Fibroblast of skin of scalp (primary cell): ENCODE data around the gene SPOCD1.

Experiments used
- DNase-seq: peaks from one replicate; pipeline ENCODE4 v3.0.0-alpha.2; 2013

Gene SPOCD1

GRCh38 chr1:31754397-31754796 is 61.4 kb downstream of the SPOCD1 start:
- DNase-seq = no peak

DNA sequence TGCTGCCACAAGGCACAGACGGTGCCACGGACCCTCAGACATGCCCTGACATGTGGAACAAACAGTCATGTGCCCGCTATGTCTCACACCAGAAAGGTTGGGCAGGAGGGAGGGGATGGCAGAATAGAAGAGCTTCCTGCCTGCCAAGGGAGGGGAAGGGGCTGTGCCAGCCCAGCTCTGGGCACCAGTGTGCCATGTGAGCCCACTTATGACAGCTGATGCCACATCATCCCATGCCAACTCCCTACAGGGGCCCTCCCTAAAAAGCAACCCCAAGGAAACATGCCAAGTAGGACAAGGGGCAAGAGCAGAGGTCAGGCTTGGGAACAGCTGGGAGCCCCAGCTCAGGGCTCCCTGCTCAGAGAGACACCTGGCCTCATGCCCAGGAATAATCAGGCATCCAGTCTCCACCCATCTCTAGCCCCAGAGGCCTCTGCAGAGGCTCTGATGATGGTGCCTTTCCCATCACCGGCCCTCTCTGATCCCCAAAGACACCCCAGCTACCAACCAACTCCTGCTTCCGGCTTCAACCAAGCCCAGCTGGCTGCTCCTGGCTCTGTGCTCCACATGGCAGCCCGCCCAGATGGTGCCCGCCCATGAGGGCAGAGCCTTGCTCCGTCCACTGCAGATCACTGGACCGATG is 62.0 kb downstream of the SPOCD1 start:
- no peak for DNase-seq

DNA sequence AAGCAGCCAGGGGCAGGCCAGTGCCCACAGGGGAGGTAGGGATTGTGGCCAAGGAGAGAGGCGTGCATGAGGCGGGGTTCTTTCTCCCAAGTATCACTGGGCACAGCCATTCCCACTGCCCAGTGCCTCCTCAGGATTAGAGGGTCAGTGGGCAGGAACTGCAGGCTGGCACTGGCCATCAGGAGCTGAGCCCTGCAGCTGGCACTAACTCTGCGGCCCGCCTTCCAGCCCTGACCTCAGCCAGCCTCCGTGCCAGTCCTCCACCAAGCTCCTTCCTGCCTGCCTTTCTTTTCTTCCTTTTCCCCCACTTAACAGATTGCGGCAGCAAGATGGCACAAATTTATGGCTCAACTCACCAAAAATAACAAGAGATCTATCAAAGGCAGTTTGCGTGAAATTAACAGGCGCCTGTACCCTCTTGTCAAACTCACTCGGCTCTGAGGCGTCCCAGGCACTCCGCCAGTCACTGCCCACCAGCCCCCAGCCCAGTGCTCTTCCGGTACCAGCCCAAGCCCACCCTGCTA is 62.8 kb downstream of the SPOCD1 start:
- DNase-seq = no peak

- DNase-seq = no peak
Measured at GRCh38 chr1:31752258-31752657, 63.6 kb downstream of the SPOCD1 start.

- DNase-seq = no peak
Measured at GRCh38 chr1:31751822-31752241, 64.0 kb downstream of the SPOCD1 start.

GRCh38 chr1:31750858-31751510 is 64.8 kb downstream of the SPOCD1 start:
- peak; percentile 68 for DNase-seq

- no peak for DNase-seq
Measured at GRCh38 chr1:31749785-31750735, 65.8 kb downstream of the SPOCD1 start.

DNA sequence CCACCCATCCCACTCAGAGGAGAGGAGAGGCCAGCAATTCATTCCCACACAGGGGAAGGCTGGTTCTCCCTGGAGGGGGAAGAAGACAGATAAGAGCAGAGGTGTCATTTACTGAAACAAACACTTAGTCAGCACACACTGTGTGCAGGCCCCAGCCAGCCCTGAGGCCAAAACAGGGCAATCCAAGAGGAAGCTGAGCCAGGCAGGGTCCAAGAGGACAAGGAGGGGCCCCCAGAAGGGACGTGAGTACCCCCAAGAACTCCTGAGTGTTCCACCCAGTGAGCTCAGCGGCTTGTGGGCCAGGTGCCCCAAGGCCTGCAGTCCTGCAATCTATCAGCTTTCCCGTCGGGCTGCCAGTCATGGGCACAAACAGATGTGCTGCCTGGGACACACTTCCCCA is 67.5 kb downstream of the SPOCD1 start:
- no peak for DNase-seq

- DNase-seq = no peak
Measured at GRCh38 chr1:31747304-31747703, 68.5 kb downstream of the SPOCD1 start.

- DNase-seq = no peak
Measured at GRCh38 chr1:31746687-31747086, 69.1 kb downstream of the SPOCD1 start.

DNA sequence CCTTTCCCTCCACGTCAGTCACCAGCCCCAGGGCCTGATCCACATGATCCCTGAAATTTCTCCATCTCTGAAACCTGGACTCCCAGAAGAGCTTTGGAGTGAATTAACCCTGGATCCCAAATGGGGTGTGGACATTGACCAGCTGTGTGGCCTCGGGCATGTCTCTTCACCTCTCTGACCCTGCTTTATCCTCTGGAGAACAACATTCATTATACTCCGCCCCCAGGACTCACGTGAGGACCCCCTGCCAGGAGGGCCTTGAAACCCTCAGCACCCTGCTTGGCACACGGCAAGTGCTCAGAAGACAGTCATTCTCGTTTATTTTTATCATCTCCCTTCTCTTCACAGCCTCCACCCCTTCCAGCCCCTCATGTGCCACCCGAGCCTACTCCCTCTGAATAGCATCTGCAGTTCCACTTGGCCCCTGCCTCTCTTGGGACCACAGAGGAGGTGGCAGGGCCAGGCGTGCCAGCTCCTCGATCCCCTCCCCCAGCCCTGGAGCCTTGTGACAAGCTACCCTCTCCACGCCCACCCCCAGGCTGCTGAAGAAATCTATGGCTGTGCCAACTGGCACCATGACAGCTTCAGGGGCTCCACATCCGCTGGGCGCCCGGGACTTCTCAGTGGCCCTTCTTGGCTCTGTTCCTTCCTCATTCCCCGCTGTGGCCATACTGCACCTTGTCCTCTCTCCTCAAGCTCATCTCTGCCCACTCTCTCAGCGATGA is 69.7 kb downstream of the SPOCD1 start:
- DNase-seq = no peak

DNA sequence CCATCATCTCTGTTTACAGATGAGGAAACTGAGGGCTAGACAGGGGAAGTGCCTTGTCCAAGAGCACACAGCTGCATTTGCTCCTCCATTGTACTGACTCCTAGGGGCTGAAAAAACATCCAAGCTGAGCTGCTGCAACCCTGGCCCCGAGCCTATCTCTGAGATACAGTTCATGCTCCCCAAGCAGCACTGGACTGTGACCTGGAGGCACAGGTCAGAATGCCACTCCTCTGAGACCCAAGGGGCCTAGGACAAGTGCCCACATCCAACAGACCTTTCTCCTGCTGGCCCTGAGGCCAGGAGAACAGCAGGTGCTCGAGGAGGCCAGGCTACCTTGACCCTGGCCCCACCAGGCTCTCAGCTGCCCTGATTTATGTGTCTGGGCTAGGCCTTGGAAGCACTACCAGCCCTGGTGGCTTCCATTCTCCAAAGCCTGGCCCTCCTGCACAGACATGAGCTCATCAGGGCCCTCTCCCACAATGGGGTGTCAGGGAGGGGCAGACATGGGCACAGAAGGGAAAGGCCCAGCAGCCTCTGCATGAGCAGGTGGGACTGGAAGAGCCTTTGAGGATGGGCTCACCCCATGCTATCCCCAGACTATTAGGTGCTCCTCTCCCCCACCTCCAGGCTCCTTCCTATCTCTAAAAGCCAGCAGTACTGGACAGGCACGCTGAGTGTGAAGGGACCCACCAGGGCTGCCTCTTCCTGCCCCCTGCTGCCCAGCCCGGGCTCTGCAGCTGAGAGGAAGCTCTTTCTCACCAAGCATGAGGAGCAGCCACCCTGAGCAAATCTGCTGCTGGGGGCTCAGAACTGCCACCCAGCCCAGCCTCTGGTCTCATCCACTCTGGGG is 70.5 kb downstream of the SPOCD1 start:
- peak; percentile 67 for DNase-seq

DNA sequence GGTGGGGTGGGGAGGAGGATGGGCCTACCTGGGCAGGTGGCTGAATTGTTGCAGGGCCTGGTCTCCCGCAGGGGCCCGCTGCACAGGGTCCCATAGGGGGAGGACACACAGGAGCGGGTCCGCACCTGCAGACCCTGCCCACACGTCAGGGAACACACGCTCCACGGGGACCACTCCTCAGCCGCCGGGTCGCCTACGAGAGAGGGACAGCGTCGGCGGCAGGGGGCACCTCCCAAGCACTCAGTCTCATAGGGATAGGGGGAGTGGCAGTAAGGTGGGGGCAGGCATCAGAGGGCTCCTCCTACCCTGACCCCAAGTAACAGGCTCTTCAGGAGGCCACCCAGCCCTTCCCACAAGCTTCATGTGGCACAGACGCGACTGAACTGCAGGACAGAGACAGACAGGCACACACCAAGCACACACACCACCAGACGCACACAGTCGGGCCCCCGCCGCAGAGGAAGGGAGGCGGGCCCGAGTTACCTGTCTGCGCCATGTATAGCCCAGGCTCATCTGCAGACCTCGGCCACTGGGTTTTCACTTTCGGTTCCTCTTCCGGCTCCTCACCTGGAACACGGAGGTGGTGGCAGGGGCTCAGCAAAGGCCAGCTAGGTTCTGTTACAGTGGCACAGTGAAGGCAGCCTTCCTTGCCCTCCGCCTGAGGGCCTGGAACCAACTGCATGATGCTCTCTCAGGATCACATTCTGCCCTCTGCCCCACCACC is 71.5 kb downstream of the SPOCD1 start:
- no peak for DNase-seq

- DNase-seq = no peak
Measured at GRCh38 chr1:31742462-31743212, 73.2 kb downstream of the SPOCD1 start.
